HTR-8/SVneo (cell line): Measurements from ENCODE around the gene NRG2.
A peak's percentile ranks its signal among the peaks of the same experiment; 100 is the strongest.

ENCODE experiments used
- DNase-seq: peaks from one replicate; pipeline ENCODE4 v3.0.0; 2011; ENCODE audit warnings: low spot score, mixed read lengths; ENCODE audit not compliant: insufficient read length
- FAIRE-seq: peaks from 2 replicates; lab custom pipeline; 2011; peaks lifted over from hg19 to GRCh38; lab: Jason Lieb, UNC

NRG2 gene

DNA sequence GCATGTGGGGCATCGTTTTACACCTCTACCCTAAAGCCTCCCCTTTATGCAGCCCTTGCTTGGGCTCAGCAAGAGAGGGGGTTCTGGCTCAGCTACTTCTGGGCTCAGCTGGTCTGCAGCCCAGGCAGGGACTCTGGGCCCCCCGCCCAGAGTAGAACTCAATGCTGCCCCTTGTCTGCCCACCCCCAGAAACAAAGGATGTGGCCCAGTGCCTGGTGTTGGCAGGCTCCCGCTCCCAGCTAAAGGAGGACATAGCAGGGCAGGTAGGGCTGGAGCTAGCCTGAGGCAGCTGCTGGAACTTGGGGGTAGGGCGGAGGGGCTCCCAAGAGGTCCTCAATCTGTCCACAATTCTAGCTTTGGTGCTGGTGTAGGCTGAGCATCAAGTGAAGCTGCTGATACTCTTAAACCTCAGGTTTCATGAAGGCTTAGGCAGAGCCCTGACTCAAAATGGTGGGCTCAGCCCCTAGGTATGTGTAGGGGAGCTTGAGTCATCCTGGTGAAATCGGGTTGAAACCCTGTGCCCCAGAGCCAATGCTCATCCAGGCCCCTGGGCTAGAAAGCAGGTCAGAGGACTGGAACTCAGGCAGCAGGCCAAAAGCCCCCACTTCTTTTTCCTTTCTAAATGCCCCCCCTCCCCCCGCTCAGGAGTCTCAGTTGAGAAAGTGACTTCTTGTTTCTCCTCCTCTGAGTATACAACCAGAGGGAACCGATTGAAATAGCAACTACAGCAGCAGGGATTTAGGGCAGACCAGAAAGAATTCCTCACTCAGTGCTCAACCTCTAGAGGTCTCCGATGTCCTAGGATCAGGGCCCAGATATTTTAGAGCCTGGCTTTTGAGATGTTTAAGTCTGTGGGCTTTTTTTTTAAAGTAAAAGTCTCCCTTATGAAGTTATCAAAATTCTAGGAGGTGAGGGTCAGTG is 236.1 kb downstream of the NRG2 start:
- no peak for FAIRE-seq

DNA sequence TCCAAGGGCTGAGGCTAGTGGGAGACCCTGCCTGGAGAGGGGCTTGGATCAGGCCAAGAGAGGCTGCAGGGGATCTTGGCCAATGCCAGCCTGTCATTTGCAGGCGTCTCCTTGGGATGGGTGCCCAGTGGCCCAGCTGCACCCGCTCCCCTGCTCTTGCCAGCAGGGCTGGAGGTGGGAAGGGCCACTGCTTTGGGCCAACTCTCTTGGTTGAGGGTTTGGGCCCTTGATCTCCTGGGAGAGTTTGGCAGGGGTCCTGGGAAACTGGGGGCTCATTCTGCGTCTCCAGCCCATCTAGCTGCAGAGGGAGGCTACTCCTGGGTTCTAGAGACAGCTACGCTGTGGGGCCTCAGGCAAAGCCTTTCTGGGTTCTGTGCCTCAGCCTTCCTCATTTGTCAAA is 237.0 kb downstream of the NRG2 start:
- FAIRE-seq (no peak), DNase-seq (no peak)

More for the DNA sequence above, 236.1 kb downstream of the NRG2 start:
- DNase-seq, result no peak

DNA sequence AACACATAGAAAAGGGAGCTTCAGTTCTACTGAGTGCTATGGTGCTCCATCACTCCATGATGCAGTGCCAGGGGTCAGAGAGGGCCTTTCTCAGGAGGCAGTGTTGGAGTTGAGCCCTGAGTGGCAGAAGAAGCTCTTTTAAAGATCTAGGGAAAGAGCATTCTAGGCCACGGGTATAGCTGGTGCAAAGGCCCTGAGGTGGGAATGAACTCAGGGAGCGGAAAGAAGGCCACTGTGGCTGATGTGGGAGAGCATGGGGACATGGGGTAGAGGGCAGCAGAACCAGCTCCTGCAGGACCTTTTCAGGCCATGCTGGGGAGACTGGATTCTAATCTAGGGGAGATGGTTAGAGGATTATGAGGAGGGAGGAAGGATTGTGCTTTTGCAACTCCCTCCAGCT is 237.6 kb downstream of the NRG2 start:
- DNase-seq (no peak), FAIRE-seq (no peak)

DNA sequence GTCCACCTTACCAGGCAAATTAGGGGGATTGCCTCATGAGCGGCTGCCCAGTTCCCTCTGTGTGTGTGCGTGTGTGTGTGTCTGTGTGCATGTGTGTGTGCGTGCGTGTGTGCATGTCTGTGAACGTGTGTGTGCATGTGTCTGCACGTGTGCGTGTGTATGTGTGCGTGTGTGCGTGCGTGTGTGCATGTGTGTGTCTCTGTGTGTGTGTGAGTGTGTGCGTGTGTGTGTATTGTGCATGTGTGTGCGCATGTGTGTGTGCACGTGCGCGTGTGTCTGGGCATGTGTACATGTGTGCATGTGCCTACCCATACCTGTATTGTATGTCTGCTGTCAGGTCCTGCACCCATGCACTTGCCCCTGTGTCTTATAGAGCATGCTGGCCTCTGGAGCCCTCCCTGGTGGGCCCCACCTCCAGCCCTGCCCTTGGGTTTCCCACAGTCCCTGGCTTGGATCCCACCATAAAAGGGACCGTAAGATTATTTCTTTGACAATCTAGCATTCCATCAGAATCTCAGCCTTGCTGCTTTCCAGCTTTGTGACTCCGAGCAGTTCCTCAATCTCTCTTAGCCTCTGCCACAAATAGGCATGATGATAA is 238.2 kb downstream of the NRG2 start:
- peak; percentile 87 for FAIRE-seq
- DNase-seq, result no peak

DNA sequence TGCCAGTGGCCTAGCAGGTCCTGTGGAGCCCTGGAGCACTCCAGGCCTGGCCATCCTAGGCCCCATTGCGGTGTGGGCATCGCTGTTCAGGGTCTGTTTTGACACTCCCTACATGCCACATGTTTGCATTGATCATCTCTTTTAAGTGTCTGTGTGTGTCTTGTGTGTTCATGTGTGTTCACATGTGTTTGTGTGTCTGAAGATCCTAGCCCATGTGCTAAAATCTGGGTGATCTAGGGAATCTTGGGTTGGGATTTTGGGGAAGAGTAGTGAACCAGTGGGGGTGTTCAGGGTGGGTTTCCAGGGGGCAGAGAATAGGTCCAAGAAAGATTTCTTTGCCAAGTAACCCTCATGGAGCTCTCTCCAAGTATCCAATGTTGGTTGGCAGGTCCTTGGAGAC is 239.1 kb downstream of the NRG2 start:
- FAIRE-seq, result no peak
- no peak for DNase-seq

DNA sequence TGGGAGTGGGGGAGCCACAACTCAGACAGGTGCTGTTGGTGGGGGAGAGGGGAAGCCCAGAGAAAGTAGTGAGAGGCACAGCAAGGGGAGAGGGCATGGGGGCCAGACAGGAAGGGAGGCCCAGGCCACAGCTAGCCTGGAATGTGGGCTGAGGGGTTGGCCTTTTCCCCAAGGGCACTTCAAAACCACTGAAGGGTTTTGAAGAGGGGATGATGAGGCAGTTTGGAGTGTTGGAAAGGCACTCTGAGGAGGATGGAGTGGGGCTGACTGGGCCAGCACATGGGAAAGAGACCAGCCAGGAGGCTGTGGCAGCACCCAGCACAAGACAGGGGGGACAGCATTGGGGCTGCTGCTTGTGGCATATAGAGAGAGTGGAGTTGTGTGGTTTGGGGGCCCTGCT is 243.7 kb downstream of the NRG2 start:
- FAIRE-seq, result no peak
- DNase-seq, result no peak

DNA sequence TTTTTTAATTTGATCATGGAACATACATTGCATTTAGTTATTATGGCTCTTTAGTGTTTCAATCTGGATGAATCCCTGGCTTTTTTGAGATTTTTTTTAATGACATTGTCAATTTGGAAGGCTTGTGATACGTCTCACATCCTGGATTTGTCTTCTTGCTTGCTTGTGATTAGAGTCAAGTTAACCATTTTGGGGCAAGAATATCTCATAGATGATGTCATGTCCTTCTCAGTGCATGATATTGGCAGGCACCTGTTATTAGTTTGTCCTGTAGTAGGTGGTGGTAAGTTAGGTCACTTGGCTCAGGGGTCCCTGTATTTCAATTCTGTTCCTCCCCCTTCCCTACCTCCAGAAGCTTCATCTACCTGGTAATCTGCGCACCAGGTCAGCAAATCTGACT is 244.2 kb downstream of the NRG2 start:
- no peak for DNase-seq
- FAIRE-seq, result no peak

DNA sequence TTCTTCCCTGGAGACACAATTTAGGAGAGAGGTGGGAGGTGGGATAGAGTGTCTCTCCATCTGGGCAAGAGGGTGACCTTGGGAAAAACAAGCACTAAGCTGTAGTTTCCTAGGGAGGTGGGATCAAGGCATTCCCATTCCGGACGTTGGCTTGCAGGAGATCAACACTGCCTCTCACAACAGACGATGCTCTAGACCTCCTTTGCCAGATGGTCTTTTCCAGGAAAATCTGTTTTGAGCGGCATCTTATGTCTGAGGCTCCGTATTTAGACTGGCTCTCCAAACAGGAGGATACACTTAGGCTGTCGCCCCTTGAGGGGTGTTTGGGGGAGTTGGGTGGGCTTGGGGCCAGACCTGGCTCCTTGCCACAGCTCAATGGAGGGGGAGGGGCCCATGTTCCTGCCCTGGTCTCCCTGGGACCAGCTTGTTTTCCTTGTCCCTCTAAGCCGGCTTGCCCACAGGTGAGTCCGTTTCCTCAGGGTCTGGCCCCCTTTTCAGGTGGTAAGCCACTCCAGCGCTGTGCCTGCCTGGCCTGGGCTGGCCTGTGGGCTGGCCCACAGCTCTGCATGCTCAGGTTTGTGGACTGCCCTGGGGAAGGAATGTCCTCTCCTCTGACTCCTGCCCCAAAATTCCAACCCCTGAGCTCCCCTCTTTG is 245.1 kb downstream of the NRG2 start:
- FAIRE-seq, result no peak
- DNase-seq, result no peak

DNA sequence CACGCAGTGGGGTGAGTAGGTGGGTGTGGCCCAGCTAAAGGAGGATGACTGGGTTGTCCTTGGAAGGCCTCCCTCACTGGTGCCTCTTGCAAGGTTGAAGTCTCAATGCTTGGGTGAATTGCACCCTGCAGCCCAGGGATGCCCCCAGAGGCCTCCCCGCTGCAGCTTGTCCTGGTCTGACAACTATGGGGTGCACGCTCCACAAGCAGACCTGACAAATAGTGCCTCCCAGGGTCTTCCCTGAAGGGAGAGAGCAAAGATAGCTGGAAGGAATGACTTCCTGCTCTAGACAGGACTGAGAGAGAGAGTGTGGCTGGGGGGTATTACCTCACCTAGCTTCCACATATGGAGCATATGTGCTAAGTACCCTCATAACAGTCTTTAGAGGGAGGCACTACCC is 245.8 kb downstream of the NRG2 start:
- FAIRE-seq (no peak), DNase-seq (no peak)
